Activated CD4-positive, alpha-beta T cell treated with anti-CD3 and anti-CD28 coated beads, Interleukin-2, amount 50 U/mL, for 48 hours (primary cell): Measurements from ENCODE around the gene MLLT3.
A peak's percentile ranks its signal among the peaks of the same experiment; 100 is the strongest.

ENCODE experiments used
- DNase-seq, 2 experiments: peaks; one replicate each; pipeline ENCODE4 v3.0.0-alpha.2; 2020

MLLT3 gene

GRCh38 chr9:20622330-20623020, at the start of gene MLLT3:
Gene MLLT3 (minus strand): TSS chr9:20622499.
- peak; percentile 96 to 97 for DNase-seq

GRCh38 chr9:20671635-20672034, 49.3 kb upstream of the MLLT3 start:
- no peak for DNase-seq

DNA sequence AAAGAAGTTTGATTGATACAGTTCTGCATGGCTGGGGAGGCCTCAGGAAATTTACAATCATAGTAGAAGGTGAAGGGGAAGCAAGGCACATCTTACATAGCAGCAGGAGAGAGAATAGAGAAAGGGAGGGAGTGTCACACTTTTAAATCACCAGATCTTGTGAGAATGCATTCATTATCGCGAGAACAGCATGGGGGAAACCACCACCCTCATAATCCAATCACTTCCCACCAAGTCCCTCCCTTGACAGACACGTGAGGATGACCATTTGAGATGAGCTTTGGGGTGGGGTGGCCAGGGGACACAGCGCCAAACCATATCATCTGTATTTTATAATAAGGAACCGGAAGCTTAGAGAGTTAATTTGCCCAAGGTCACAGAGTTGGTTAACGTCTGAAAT, 48.1 kb upstream of the MLLT3 start:
- DNase-seq, result no peak

- DNase-seq, result no peak
Observed at GRCh38 chr9:20664501-20664900, 42.2 kb upstream of the MLLT3 start.

GRCh38 chr9:20663133-20663532, 40.8 kb upstream of the MLLT3 start:
- DNase-seq, result no peak

DNA sequence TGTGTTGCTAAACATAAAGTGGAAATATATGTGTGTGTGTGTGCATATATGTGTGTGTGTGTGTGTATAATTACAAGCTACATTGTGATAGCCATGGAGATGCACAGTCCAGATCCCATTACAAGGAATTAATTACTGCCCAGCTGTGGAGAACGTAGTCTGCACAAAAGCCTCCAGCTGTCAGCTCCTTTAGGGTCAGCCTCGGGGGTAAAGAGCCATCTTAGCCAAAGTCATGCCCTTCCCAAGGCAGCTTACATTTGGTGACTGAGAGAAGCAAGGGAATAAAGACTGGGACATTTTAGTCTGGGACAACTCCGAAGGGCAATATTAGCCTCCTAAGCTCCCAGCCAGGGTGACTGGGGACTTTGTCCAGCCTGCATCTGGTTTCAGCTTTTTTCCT, 39.9 kb upstream of the MLLT3 start:
- no peak for DNase-seq

GRCh38 chr9:20659474-20659967, 37.2 kb upstream of the MLLT3 start:
- DNase-seq, result no peak

DNA sequence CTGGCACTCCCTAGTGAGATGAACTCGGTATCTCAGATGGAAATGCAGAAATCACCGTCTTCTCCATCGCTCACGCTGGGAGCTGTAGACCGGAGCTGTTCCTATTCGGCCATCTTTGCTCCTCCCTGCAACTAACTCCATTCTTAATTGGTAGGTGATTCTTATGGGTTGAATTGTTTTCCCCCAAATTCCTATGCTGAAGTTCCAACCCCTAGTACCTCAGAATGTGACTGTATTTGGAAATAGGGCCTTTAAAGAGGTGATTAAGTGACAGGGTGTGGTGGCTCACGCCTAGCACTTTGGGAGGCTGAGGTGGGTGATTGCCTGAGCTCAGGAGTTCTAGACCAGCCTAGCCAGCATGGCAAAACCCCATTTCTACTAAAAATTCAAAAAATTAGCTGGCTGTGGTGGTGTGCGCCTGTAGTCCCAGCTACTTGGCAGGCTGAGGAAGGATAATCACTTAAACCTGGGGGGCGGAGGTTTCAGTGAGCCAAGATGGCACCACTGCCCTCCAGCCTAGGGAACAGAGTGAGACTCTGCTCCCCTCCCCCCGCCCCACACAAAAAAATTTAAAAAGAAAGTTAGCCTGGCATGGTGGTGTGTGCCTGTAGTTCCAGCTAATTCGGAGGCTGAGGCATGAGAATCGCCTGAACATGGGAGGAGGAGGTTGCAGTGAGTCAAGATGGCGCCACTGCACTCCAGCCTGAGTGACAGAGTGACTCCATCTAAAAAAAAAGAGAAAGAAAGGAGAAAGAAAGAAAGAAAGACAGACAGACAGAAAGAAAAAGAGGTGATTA, 36.6 kb upstream of the MLLT3 start:
- DNase-seq, result peak in 1 of 2 experiments; percentile 16

- DNase-seq, result peak; percentile 24 to 41
Observed at GRCh38 chr9:20658246-20658667, 36.0 kb upstream of the MLLT3 start.

GRCh38 chr9:20651939-20652338, 29.6 kb upstream of the MLLT3 start:
- DNase-seq, result no peak

DNA sequence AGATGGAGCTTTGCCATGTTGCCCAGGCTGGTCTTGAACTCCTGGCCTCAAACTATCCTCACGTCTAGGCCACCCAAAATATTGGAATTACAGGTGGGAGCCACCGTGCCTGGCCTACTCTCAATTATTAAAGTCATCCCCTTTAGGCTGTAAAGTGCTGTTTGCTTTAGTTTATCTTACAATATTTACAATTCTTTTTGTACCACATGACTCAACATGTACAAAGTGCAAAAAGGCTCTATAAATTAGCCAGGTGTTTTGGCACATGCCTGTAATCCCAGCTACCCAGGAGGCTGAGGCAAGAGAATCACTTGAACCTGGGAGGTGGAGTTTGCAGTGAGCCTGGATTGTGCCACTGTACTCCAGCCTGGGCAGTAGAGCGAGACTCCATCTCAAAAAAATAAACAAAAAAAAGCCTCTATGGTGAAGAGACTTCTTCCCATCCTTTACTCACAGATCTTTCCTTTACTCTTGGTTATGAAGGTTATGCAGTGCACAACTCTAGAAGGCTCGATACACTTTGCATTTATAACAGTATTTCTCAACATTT, 28.5 kb upstream of the MLLT3 start:
- no peak for DNase-seq

- DNase-seq, result no peak
Observed at GRCh38 chr9:20650313-20650712, 28.0 kb upstream of the MLLT3 start.

- no peak for DNase-seq
Observed at GRCh38 chr9:20649381-20649780, 27.1 kb upstream of the MLLT3 start.

DNA sequence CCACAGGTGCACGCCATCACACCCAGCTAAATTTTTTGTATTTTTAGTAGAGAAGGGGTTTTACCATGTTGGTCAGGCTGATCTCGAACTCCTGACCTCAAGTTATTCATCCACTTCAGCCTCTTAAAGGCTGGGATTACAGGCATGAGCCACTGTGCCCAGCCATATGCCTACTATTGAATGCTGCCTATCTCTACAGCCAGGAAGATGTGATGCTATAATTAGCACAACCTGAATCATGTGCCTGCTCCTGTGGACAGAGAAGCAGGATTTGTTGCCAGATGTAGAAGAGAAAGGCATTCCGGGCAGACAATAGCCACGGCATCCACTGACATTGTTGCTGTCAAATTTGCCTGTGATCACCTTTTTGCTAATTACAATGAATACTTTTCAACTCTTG, 24.4 kb upstream of the MLLT3 start:
- no peak for DNase-seq

- DNase-seq, result no peak
Observed at GRCh38 chr9:20643660-20644059, 21.4 kb upstream of the MLLT3 start.

DNA sequence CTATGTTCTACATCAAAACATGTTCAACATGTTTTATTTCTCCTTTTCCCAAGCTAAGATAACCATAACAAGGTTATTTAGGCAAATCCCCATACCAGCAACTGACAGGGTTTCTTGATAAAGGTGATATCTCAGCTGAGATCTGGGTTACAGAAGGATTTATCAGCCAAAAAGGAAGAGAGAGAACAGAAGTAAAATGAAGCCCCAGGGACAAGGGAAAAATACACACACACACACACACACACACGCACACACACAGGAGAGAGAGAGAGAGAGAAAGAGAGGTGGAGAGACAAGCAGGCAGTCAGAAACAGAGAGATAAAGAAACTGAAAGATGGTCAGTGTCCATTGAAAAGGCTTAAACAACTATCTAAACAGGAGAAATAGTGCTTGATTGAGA, 19.7 kb upstream of the MLLT3 start:
- DNase-seq, result no peak

GRCh38 chr9:20640331-20641187, 18.3 kb upstream of the MLLT3 start:
- DNase-seq, result peak; percentile 75 to 81

DNA sequence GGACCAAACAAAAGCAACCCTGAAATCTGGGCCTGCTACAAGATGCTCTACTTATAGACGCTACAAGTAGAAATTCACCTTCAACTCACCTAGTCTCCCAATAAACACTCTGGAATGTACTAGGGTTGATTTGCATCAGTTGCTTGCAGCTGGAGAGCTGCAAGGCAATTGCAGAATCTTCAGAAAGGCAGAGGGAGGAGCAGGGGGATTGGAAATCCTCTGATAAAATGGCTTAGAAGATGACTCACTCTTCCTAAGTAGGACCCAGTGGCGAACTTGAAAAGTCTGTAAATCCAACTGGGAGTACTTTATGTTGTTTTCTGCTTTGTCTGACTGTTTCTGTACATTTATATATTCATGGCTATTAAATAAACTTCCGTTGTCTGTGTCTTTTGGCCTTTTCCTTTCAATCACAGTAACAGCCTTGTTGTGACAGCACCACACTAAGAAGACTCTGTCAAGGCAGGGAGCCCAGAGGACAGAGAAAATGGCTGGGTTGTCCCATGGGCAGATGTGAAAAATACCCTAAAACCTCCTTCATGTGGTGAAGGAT, 14.7 kb upstream of the MLLT3 start:
- no peak for DNase-seq

- DNase-seq, result no peak
Observed at GRCh38 chr9:20634895-20635294, 12.6 kb upstream of the MLLT3 start.

DNA sequence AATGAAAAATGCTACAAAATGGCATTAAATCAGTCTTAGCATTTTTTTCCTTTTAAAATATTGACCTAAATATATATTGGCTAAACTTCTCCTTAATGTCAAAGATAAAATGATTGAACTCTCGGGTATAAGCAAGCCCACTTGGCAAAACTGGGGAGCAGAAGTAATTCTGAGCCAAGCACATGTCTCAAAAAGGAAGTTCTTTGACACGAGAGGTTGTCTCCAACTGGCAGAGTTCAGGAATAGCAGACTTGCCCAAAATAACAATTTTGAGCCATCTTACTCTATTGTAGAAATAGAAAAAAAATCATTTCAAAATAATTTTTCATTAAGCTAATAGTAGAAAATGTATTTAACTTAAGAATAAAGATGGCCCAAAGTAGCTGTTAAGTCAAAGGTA, 10.4 kb upstream of the MLLT3 start:
- no peak for DNase-seq

DNA sequence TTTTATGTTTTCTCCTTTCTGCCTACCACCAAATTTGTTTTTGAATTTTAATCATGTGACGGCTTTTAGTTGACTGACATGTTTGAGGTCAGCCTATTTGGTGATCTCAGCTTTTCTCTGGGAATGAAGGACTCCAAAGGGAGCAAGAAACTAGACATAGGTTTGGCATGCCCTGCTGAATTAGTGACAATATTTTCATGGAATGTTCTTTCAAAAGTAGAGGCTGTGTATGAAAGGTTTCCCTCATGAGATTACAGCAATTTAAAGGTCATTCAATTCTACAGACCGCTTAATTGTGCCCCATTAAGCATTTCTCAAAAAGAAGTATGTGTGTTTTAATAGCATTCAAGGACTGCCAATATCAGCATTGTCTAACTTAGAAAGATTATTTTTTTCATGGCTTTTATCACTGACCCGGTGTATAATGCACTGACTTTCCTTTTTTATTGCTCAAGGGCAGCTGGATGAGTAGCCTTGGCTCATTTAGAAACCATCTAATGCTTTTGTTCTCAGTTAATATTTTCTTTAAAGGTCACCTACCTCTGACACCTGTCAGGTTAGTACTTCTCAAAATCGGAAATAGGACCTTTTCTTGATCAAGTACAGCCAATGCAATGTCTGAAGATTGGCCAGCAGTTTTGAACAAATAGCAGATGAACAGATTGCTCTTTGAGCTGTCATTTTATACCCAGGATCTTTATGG, 8.1 kb upstream of the MLLT3 start:
- DNase-seq, result no peak

- no peak for DNase-seq
Observed at GRCh38 chr9:20625003-20625349, 2.7 kb upstream of the MLLT3 start.
